Thymus (tissue), 11 donors: ENCODE measurements around the gene GZMA. TPM values are rescaled to one million over a fixed set of nuclear protein-coding genes. Genes with fewer than 3 reads are reported as not detected.
"Not testable (repeated sequence)": the region's sequence is repeated elsewhere in the genome, so short reads cannot be mapped to it uniquely, and the experiment has no call there.

Experiments
- DNase-seq, 9 donors: peaks; one replicate each; pipeline ENCODE4 v3.0.0-alpha.2; 2013; ENCODE audit warnings: low spot score in 9 of 9, low read depth in 6 of 9, missing footprints in 1 of 9
- H3K27ac ChIP-seq, 2 donors: one replicate each; pipeline ENCODE4 v1.5.1; 2013; ENCODE audit warnings: control low read depth in 1 of 2, low read depth in 1 of 2, low read length in 1 of 2, mild to moderate bottlenecking in 1 of 2, moderate library complexity in 1 of 2
- H3K27me3 ChIP-seq, 2 donors: one replicate each; pipeline ENCODE4 v1.5.1; 2013; ENCODE audit warnings: low read length in 1 of 2; ENCODE audit not compliant: control insufficient read depth in 2 of 2, insufficient read depth in 1 of 2
- H3K36me3 ChIP-seq, 2 donors: one replicate each; pipeline ENCODE4 v1.5.1; 2013; ENCODE audit warnings: low read length in 1 of 2, mild to moderate bottlenecking in 1 of 2, moderate library complexity in 1 of 2; ENCODE audit not compliant: control insufficient read depth in 2 of 2, insufficient read depth in 2 of 2
- H3K4me1 ChIP-seq, 2 donors: one replicate each; pipeline ENCODE4 v1.5.1; 2013; ENCODE audit warnings: low read length in 2 of 2; ENCODE audit not compliant: control insufficient read depth in 2 of 2, insufficient read depth in 2 of 2
- H3K4me3 ChIP-seq, 2 donors: one replicate each; pipeline ENCODE4 v1.5.1; 2013; ENCODE audit warnings: low read length in 2 of 2, control low read depth in 1 of 2, mild to moderate bottlenecking in 1 of 2
- H3K9me3 ChIP-seq, 2 donors: one replicate each; pipeline ENCODE4 v1.5.1; 2013; ENCODE audit warnings: low read length in 1 of 2, mild to moderate bottlenecking in 1 of 2; ENCODE audit not compliant: control insufficient read depth in 2 of 2, insufficient read depth in 1 of 2
- WGBS: extraction: QIAGEN DNeasy Blood & Tissue Kit; methylation state at CpG from one replicate; pipeline ENCODE4 v1.1.7; 2013; 5-methylcytosine and 5-hydroxymethylcytosine counted together
- polyA plus RNA-seq: library from polyadenylated mRNA; stranded (reverse); fragments of 200-250 nt; gene quantifications from one replicate; pipeline ENCODE4 v1.2.3, GENCODE V29; 2013
- total RNA-seq: library from RNA; stranded (reverse); fragments of 120-200 nt; gene quantifications from one replicate; pipeline ENCODE4 v1.2.4, GENCODE V29; 2013
- donor health status: healthy.

GZMA gene
- total and polyA plus RNA-seq, 2 donors = 15.9 to 19.7 TPM

DNA sequence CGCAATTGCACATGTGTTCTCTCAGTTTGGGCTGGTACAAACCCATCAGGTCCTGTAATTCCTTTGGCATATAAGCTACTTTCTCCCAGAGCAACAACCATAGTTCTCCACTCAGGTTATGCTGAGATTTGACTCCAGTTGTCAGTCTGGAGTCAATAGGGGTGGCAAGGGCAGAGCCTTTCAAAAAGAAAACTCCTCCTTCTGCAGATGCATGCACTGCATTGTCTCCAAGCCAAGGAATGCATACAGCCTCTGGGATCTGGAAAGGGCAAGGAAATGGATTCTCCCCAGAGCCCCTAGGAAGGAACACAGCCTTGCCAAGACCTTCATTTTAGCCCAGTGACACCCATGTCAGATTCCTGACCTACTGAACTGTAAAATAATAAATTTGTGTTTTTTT, 31.0 kb upstream of the GZMA start:
- Histone ChIP-seq H3K9me3 (no peaks in the 10 kb centered on the region), H3K4me3 (no peak overlapping the region), H3K27me3 (no peaks in the 10 kb centered on the region), H3K4me1 (no peaks in the 10 kb centered on the region), H3K27ac (no peak overlapping the region), H3K36me3 (no peaks in the 10 kb centered on the region)
- 100% methylated on average over 1 of the region's 1 CpG for WGBS
- no peak for DNase-seq

DNA sequence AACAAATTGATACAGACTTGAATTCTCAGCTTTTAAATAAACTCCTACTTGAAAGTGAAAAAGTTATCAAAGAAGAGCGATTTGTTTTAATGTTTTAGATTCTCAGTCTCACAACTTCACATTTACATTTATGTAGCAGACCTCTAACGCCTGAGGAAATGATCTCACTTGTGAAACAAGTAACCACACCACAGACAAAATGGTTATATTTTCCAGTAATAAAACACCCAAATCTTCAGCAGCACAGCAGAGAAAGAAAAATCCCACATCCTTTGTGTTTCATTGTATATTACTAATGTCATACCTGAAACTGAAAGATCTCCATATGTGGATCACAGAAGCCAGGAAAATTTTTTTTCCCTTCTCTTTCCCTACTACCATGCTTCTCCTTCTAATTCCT, 29.8 kb upstream of the GZMA start:
- Histone ChIP-seq H3K4me3 (no peak overlapping the region), H3K27ac (no peak overlapping the region), H3K27me3 (no peaks in the 10 kb centered on the region), H3K4me1 (no peaks in the 10 kb centered on the region), H3K36me3 (no peaks in the 10 kb centered on the region), H3K9me3 (no peaks in the 10 kb centered on the region)
- DNase-seq = peak in 5 of 9 donors; percentile 13 to 71 (median 23)
- WGBS = 5% methylated on average over 2 of the region's 2 CpGs

DNA sequence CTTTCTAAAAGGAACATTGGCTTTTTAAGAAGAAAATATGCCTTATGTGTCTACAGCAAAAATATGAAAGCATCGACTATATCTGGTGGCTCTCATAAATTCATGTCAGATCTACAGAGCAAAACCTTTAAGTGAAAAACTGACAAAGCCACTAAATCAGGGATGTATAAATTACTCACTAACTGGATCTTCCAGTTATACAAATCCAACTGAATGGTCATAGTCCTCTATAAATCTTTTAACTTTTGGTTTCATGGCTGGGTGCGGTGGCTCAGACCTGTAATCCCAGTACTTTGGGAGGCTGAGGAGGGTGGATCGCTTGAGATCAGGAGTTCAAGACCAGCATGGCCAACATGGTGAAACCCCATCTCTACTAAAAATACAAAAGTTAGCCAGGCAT, 29.2 kb upstream of the GZMA start:
- no peaks in the 10 kb centered on the region for H3K4me1 ChIP-seq
- 94% methylated on average over 3 of the region's 3 CpGs for WGBS
- no peak overlapping the region for H3K4me3 ChIP-seq
- DNase-seq = no peak
- no peaks in the 10 kb centered on the region for H3K9me3 ChIP-seq
- H3K36me3 ChIP-seq = no peaks in the 10 kb centered on the region
- H3K27me3 ChIP-seq = no peaks in the 10 kb centered on the region
- H3K27ac ChIP-seq = no peak overlapping the region

DNA sequence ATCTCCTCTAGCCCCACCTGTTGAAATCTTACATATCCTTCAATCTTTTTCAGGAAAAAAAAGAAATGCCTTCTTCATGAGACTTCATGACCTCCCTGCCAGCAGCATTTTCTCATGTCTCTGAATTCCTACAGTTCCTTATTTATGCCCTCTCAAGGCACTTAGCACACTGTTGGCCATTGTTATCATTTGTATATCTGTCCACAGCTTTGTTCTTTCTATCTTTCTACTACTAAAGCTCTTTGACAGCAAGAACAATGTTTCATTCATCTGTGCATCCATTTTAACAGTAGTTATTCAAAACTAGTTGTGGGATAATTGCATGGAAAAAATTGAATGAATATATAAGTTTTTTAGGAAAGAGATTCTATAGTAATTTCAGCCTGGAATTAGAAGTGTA, 20.9 kb upstream of the GZMA start:
- H3K27ac ChIP-seq = no peak overlapping the region
- DNase-seq = no peak
- H3K27me3 ChIP-seq = no peaks in the 10 kb centered on the region
- H3K4me1 ChIP-seq = no peaks in the 10 kb centered on the region
- no peak overlapping the region for H3K4me3 ChIP-seq
- no peaks in the 10 kb centered on the region for H3K36me3 ChIP-seq
- peaks cover 0 to 11% of the 10 kb centered on the region in 2 donors for H3K9me3 ChIP-seq

DNA sequence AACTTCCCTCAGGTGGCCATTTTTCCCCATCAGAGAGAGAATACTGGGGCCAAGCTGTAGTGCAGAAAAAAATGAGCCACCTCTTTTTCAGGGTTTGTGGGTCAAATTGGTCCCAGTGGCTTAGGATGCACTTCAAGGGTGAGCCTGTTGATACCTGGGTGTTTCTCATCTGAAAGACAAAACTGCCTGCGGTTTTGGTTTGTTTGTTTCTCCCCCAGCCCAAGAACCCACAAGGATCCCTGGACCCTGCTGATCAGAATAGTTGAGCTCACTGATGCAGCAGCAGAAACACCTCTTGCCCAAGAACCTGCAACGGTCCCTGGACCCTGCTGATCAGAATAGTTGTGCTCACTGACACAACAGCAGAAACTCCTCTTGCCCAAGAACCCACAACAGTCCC, 13.1 kb upstream of the GZMA start:
- DNase-seq, H3K27me3 ChIP-seq, H3K9me3 ChIP-seq, H3K4me1 ChIP-seq, H3K36me3 ChIP-seq, H3K27ac ChIP-seq, H3K4me3 ChIP-seq: not testable (repeated sequence)
- 94% methylated on average over 2 of the region's 2 CpGs for WGBS

DNA sequence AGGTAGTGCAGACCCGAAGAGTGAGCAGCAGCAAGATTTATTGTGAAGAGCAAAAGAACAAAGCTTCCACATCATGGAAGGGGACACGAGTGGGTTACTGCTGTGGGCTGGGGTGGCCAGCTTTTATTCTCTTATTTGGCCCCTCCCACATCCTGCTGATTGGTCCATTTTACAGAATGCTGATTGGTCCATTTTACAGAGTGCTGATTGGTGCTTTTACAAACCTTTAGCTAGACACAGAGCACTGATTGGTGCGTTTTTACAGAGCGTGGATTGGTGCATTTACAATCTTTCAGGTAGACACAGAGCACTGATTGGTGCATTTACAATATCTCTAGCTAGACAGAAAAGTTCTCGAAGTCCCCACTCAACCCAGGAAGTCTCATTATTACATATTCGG, 11.4 kb upstream of the GZMA start:
- not testable (repeated sequence) for H3K9me3 ChIP-seq, DNase-seq, H3K4me3 ChIP-seq, H3K27me3 ChIP-seq, H3K4me1 ChIP-seq, H3K27ac ChIP-seq, H3K36me3 ChIP-seq
- WGBS = 98% methylated on average over 6 of the region's 6 CpGs

DNA sequence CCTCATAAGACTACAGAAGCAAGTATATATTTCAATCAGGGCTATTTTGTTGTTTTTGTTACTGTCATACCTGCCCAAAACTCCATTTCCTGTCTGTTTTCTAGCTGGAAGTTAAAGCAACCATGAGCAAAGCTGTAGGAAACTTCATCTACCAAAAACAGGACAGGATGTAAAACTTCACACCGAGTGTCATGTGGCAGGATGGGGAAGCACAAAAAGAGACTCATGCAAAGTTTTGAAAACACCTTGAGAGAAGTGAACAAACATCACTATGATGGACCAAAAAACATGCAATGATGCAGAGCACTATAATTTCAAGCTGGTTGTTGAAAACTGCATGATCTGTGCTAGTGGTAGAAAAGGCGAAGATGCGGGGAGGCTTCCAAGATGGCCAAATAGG, 6.3 kb upstream of the GZMA start:
- DNase-seq = peak in 3 of 9 donors; percentile 19 to 66 (median 25)

DNA sequence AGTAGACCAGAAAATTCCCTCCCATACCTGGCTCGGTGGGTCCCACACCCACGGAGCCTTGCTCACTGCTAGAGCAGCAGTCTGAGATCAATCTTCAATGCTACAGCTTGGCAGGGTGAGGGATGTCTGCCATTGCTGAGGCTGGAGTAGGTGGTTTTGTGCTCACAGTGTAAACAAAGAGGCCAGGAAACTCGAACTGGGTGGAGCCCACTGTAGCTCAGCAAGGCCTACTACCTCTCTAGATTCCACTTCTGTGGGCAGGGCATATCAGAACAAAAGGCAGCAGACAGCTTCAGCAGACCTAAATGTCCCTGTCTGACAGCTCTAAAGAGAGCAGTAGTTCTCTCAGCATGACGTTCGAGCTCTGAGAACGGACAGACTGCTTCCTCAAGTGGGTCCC, 5.6 kb upstream of the GZMA start:
- Histone ChIP-seq H3K36me3 (no peaks in the 10 kb centered on the region), H3K9me3 (peaks cover 0 to 5% of the 10 kb centered on the region in 2 donors), H3K27me3 (no peaks in the 10 kb centered on the region), H3K4me1 (peaks cover 0 to 13% of the 10 kb centered on the region in 2 donors), H3K4me3 (no peak overlapping the region), H3K27ac (peak overlapping the region; percentile 64 to 68)
- peak in 3 of 9 donors; percentile 21 to 72 (median 34) for DNase-seq
- 77% methylated on average over 6 of the region's 6 CpGs for WGBS

More for the DNA sequence above, 6.3 kb upstream of the GZMA start:
- no peaks in the 10 kb centered on the region for H3K27me3 ChIP-seq
- no peaks in the 10 kb centered on the region for H3K36me3 ChIP-seq
- no peak overlapping the region for H3K4me3 ChIP-seq
- H3K4me1 ChIP-seq = peaks cover 0 to 12% of the 10 kb centered on the region in 2 donors
- H3K9me3 ChIP-seq = peaks cover 0 to 5% of the 10 kb centered on the region in 2 donors
- WGBS = 59% methylated on average over 3 of the region's 3 CpGs
- H3K27ac ChIP-seq = peak overlapping the region; percentile 64 to 68

DNA sequence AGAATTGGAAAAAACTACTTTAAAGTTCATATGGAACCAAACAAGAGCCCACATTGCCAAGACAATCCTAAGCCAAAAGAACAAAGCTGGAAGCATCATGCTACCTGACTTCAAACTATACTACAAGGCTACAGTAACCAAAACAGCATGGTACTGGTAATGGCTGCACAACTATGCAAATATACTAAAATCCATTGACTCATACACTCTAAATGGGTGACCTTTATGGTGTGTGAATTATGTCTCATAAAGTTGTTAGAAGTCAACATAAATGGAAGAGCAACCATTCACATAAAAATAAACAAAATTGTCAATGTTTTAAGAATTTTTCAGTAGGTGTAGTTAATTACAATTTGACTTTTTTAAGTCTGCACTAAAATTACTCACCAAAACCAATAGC, 1.3 kb upstream of the GZMA start:
- not testable (repeated sequence) for H3K4me3 ChIP-seq, DNase-seq, H3K27ac ChIP-seq, H3K36me3 ChIP-seq, H3K9me3 ChIP-seq
- H3K27me3 ChIP-seq = peaks cover 11 to 16% of the 10 kb centered on the region in 2 donors
- H3K4me1 ChIP-seq = peaks cover 0 to 36% of the 10 kb centered on the region in 2 donors
